ENCODE measurements around the gene LSM4.

LSM4 gene

GRCh38 chr19:18291590-18292461, 31.1 kb downstream of the LSM4 start:
- DNase-seq, result peak; percentile 87

DNA sequence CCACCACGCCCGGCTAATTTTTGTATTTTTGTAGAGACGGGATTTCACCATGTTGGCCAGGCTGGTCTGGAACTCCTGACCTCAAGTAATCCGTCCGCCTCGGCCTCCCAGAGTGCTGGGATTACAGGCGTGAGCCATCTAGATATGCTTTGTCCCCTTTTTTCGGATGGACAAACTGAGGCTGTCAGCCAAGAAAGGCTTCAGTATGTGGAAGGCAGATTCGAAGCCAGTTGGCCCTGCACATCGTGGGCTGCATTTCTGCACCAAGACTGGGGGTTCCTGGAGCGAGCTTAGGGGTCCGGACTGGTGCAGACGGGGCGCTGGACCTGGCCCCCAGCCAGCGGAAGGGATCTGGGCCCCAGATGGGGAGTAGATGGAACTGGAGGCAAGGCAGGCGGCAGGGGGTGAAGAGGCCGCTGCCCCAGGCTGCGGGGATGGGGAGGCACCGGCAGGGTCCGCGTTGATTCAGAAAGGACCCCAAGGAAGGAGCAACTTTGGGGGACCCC, 31.8 kb downstream of the LSM4 start:
- no peak for DNase-seq

GRCh38 chr19:18290302-18291018, 32.4 kb downstream of the LSM4 start:
- DNase-seq, result peak; percentile 30

DNA sequence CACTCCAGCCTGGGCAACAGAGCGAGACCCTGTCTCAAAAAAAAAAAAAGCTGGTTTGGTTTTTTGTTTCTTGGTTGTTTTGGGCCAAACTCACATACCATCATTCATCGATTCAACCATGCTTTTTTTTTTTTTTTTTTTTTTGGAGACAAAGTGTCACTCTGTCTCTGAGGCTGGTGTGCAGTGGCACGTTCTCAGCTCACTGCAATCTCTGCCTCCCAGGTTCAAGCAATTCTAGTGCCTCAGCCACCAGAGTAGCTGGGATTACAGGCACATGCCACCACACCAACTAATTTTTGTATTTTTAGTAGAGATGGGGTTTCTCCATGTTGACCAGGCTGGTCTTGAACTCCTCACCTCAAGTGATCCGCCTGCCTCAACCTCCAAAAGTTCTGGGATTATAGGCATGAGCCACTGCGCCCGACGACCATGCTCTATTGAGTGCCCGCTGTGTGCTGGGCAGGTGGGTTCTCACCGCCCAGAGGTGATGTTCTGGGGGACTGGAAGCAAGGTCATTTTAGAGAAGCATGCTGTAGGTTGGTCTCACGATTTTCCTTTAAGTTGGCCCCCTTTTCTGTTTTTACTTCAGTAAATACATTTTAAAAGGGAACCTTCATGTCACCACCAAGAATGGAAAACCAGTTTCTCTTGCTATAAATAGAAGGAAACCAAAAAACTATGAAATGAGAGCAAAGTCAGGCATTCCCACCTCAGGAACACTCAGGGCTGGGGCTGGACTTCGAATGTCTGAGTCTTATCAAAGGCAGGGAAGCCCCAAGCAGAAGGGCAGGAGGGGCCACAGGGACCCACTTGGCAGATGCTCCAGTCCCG, 33.2 kb downstream of the LSM4 start:
- DNase-seq, result no peak

GRCh38 chr19:18287836-18288772, 34.8 kb downstream of the LSM4 start:
- peak; percentile 44 for DNase-seq

- no peak for DNase-seq
Observed at GRCh38 chr19:18286973-18287635, 35.8 kb downstream of the LSM4 start.

DNA sequence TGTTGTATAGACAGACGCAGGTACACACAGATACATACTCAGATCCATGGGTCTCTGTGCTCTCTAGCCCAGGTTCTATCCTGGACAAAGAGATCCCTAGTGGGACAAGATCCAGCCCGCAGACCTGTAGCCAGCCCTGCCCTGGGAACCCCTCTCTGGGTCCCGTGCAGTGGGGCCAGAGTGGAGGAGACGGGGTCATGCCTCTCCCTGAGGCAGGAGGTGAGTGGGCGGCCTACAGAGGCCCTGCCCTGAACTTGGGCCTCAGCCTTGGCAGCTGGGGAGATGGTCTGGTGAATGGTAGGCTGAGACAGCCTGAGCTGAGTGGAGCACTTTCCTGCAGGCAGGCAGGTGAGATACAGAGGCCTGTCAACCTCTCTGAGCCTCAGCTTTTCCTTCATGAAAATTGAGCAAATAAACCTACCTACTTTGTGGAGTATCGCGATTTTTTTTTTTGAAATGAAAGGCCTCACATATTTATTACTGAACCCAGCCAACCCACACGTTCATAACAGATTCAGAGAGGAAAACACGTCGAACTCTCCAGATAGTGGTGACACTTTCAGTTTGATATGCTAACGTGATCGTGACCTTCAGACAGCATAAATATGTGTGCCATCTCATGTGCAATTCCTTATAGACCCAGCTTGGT, 38.0 kb downstream of the LSM4 start:
- DNase-seq, result no peak

GRCh38 chr19:18283338-18283737, 39.5 kb downstream of the LSM4 start:
- DNase-seq, result no peak

GRCh38 chr19:18282788-18283141, 40.1 kb downstream of the LSM4 start:
- DNase-seq, result peak; percentile 15

DNA sequence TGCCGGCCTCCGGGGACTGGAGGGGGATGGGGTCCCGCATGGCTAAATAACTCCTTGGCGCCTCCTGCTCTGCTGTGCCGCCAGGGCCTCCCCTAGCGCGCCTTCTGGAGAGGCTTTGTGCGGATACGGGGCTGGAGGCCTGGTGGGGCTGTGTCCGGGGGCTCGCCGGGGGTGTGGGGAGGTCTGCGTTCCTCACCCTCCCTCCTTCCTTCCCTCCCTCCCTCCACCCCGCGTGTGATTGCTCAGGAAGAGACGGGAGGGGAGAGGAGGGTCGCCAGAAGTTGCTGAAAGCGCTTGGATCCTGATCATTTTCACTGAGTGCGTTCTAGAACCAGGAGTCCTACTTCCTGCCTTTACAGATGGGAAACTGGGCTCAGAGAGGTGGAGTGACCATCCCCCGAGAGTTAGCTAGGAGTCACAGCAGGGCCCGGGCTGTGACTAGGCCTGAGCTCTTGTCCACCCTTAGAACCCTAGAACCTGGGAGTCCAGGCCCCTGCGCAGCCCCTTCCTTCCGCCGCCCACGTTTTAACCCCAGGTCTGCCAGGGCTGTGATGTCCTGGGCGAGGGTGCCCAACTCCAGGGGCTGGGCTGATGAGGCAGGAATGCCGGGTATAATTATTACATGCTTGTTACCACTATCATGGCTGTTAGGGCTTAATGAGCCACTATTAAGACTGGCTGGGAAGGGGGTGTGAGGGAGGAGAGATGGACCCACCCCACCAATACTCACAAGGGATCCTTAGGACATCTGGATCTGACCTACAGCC, 40.7 kb downstream of the LSM4 start:
- DNase-seq, result no peak

DNA sequence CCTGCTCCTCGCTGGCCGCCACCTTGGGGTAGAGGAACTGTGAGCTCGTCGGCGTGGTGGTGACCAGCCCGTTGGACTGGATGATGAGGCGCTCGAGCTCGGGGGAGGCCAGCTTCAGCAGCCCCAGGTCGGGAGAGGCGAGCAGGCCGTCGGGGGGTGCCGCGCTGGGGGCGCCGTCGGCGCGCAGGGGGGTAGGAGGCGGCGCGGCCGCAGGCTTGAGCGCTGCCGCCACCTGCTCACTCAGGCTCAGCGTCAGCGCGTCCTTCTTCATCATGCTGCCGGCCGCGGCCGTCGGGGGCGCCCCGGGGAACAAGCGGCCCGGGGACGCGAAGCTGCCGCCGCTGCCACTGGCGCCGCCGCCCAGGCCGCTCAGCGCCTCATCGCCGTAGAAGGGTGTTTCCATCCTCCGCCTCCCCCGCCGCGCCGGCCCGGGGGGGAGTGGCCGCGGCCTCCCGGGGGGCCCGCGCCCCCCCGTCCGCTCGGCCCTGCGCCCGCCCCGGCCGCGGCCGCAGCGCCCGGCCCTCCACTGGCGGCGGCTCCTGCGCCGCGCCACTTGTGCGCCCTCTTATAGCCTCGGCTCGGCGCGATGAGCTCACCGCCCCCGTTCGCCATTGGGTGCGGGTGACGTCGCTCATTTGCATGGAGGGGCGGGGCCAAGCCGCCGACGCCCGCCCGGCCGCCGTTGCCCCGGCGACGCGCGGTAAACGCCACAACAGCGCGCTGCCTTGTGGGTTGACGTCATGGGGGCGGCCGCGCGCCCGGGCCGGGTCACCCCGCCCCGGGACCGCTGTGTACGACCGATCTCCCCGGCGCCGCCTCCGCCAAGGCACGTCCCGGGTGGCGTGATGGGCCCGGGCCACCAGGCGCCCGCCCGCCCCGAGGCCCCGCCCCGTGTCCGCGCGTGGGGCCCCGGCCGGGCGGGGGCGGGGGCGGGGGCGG, 41.5 kb downstream of the LSM4 start, which contains the start of gene JUND:
Gene JUND (minus strand): TSS at position 541 of the 939 bp plus-strand sequence. CDS start 138 bp downstream, at position 403.
- peak; percentile 98 for DNase-seq

GRCh38 chr19:18280247-18281081, 42.4 kb downstream of the LSM4 start:
- peak; percentile 71 for DNase-seq

- peak; percentile 96 for DNase-seq
Observed at GRCh38 chr19:18279516-18280246, 43.2 kb downstream of the LSM4 start.

DNA sequence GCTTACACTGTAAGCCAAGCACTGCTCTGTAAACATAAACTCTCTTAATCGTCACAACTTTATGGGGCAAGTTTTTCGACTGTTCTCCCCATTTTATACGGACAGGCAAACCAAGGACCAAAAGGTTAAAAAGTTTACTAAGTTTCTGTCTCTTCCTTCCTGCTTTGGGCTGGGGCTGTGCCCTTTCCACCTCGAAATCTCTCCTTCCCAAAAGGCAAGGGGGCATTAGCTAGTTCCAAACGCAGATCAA, 43.7 kb downstream of the LSM4 start:
- DNase-seq, result no peak

GRCh38 chr19:18278521-18279265, 44.2 kb downstream of the LSM4 start:
- peak; percentile 19 for DNase-seq

GRCh38 chr19:18274781-18275356, 48.0 kb downstream of the LSM4 start:
- DNase-seq, result peak; percentile 71
